ENCODE data around the gene HSPA1A. TPM values are rescaled to one million over a fixed set of nuclear protein-coding genes. Genes with fewer than 3 reads are reported as not detected.
"Not testable (repeated sequence)": the region's sequence is repeated elsewhere in the genome, so short reads cannot be mapped to it uniquely, and the experiment has no call there.

HSPA1A gene
- total RNA-seq, 1 experiment from 2014 or later, result not detected

- no peak overlapping the region for H3K27ac ChIP-seq
- H3K36me3 ChIP-seq, result peaks cover 8% of the 10 kb centered on the region
- no peaks in the 10 kb centered on the region; the same call in 1 of the 2 replicates for H3K4me1 ChIP-seq
- H3K9me3 ChIP-seq (replicated peaks), result no peaks in the 10 kb centered on the region
- no peaks in the 10 kb centered on the region for H3K27me3 ChIP-seq
- H3K4me3 ChIP-seq, result no peak overlapping the region
- no peak for DNase-seq
Observed at GRCh38 chr6:31831350-31832215, 16.2 kb downstream of the HSPA1A start.

- DNase-seq, result peak; percentile 92 to 94
- peak overlapping the region; percentile 93 for H3K4me3 ChIP-seq
- peaks cover 9% of the 10 kb centered on the region for H3K4me1 ChIP-seq
- H3K27me3 ChIP-seq, result no peaks in the 10 kb centered on the region
- peak overlapping the region; percentile 98 for H3K27ac ChIP-seq
- H3K36me3 ChIP-seq, result peaks cover 38% of the 10 kb centered on the region
- H3K9me3 ChIP-seq (replicated peaks), result no peaks in the 10 kb centered on the region
Observed at GRCh38 chr6:31834367-31835250, 19.3 kb downstream of the HSPA1A start.

GRCh38 chr6:31836047-31836473, 20.7 kb downstream of the HSPA1A start:
- peaks cover 9% of the 10 kb centered on the region for H3K4me1 ChIP-seq
- no peak for DNase-seq
- no peaks in the 10 kb centered on the region for H3K9me3 ChIP-seq (replicated peaks)
- peak overlapping the region; percentile 14; the same call in 1 of the 2 replicates for H3K27ac ChIP-seq
- H3K36me3 ChIP-seq, result peaks cover 51% of the 10 kb centered on the region
- H3K4me3 ChIP-seq, result peak overlapping the region; percentile 93
- H3K27me3 ChIP-seq, result no peaks in the 10 kb centered on the region

GRCh38 chr6:31836474-31837368, 21.4 kb downstream of the HSPA1A start:
- Histone ChIP-seq H3K9me3 (replicated peaks) (no peaks in the 10 kb centered on the region), H3K27ac (no peak overlapping the region; the same call in 1 of the 2 replicates), H3K36me3 (peaks cover 51% of the 10 kb centered on the region), H3K27me3 (no peaks in the 10 kb centered on the region), H3K4me1 (peaks cover 9% of the 10 kb centered on the region), H3K4me3 (peak overlapping the region; percentile 93)
- DNase-seq, result no peak

GRCh38 chr6:31837369-31838113, 22.2 kb downstream of the HSPA1A start:
- Histone ChIP-seq H3K27me3 (no peaks in the 10 kb centered on the region), H3K36me3 (peaks cover 51% of the 10 kb centered on the region), H3K4me1 (peaks cover 9% of the 10 kb centered on the region), H3K27ac (no peak overlapping the region), H3K4me3 (peak overlapping the region; percentile 93), H3K9me3 (replicated peaks) (no peaks in the 10 kb centered on the region)
- no peak for DNase-seq

- H3K4me3 ChIP-seq; H3K27ac ChIP-seq; DNase-seq; H3K27me3 ChIP-seq; H3K4me1 ChIP-seq; H3K9me3 ChIP-seq (replicated peaks): not testable (repeated sequence)
- H3K36me3 ChIP-seq, result peaks cover 51% of the 10 kb centered on the region
Observed at GRCh38 chr6:31838114-31838553, 22.8 kb downstream of the HSPA1A start.

- H3K36me3 ChIP-seq, result peaks cover 51% of the 10 kb centered on the region
Observed at GRCh38 chr6:31838968-31839367, 23.6 kb downstream of the HSPA1A start.

GRCh38 chr6:31839779-31840126, 24.4 kb downstream of the HSPA1A start:
- not testable (repeated sequence) for H3K4me1 ChIP-seq; H3K27ac ChIP-seq; H3K4me3 ChIP-seq; H3K9me3 ChIP-seq (replicated peaks); H3K27me3 ChIP-seq; DNase-seq
- peaks cover 51% of the 10 kb centered on the region for H3K36me3 ChIP-seq

More at GRCh38 chr6:31838968-31839367, 23.6 kb downstream of the HSPA1A start:
- no peaks in the 10 kb centered on the region for H3K27me3 ChIP-seq
- H3K9me3 ChIP-seq (replicated peaks), result no peaks in the 10 kb centered on the region
- peaks cover 9% of the 10 kb centered on the region for H3K4me1 ChIP-seq
- no peak overlapping the region for H3K27ac ChIP-seq
- no peak for DNase-seq
- no peak overlapping the region for H3K4me3 ChIP-seq

GRCh38 chr6:31842053-31842452, 26.7 kb downstream of the HSPA1A start:
- DNase-seq, result no peak
- Histone ChIP-seq H3K4me3 (no peak overlapping the region), H3K27me3 (no peaks in the 10 kb centered on the region)

GRCh38 chr6:31844507-31844906, 29.2 kb downstream of the HSPA1A start:
- H3K4me1 ChIP-seq, result no peaks in the 10 kb centered on the region
- H3K9me3 ChIP-seq (replicated peaks), result no peaks in the 10 kb centered on the region
- no peaks in the 10 kb centered on the region for H3K27me3 ChIP-seq
- H3K27ac ChIP-seq, result no peak overlapping the region
- DNase-seq, result no peak
- no peak overlapping the region for H3K4me3 ChIP-seq
- H3K36me3 ChIP-seq, result peaks cover 14% of the 10 kb centered on the region

More at GRCh38 chr6:31842053-31842452, 26.7 kb downstream of the HSPA1A start:
- Histone ChIP-seq H3K4me1 (peaks cover 5% of the 10 kb centered on the region), H3K27ac (no peak overlapping the region), H3K9me3 (replicated peaks) (no peaks in the 10 kb centered on the region), H3K36me3 (peaks cover 39% of the 10 kb centered on the region)

GRCh38 chr6:31847276-31847978, 32.1 kb downstream of the HSPA1A start:
- H3K27me3 ChIP-seq, result no peaks in the 10 kb centered on the region
- H3K4me3 ChIP-seq, result no peak overlapping the region
- DNase-seq, result no peak
- no peak overlapping the region for H3K27ac ChIP-seq
- H3K4me1 ChIP-seq, result no peaks in the 10 kb centered on the region
- H3K36me3 ChIP-seq, result no peaks in the 10 kb centered on the region
- H3K9me3 ChIP-seq (replicated peaks), result no peaks in the 10 kb centered on the region

GRCh38 chr6:31850765-31851484, 35.6 kb downstream of the HSPA1A start:
- Histone ChIP-seq H3K27me3 (no peaks in the 10 kb centered on the region), H3K27ac (no peak overlapping the region), H3K4me3 (no peak overlapping the region), H3K9me3 (replicated peaks) (no peaks in the 10 kb centered on the region), H3K4me1 (no peaks in the 10 kb centered on the region), H3K36me3 (no peaks in the 10 kb centered on the region)
- no peak for DNase-seq

- Histone ChIP-seq H3K27me3 (no peaks in the 10 kb centered on the region), H3K4me1 (no peaks in the 10 kb centered on the region), H3K9me3 (replicated peaks) (no peaks in the 10 kb centered on the region), H3K4me3 (no peak overlapping the region), H3K27ac (no peak overlapping the region), H3K36me3 (no peaks in the 10 kb centered on the region)
- DNase-seq, result no peak
Observed at GRCh38 chr6:31851485-31851832, 36.1 kb downstream of the HSPA1A start.
